Neural cell (in vitro differentiated cells): ENCODE results near the gene ARHGEF4. TPM values are rescaled to one million over a fixed set of nuclear protein-coding genes. Genes with fewer than 3 reads are reported as not detected.

ENCODE experiments used
- H2AFZ ChIP-seq: fragments of 200-600, 300-800 bp; sonication (generic), shearing (Covaris generic); 2 replicates; pipeline ENCODE4 v1.6.0; 2014; ENCODE audit warnings: low read depth, mild to moderate bottlenecking, antibody characterized with exemption, low read length, moderate library complexity
- H3F3A ChIP-seq: fragments of 200-600 bp; shearing (Covaris generic); 2 replicates; pipeline ENCODE4 v1.6.1; 2016; ENCODE audit warnings: mild to moderate bottlenecking, moderate library complexity, mixed read lengths, antibody characterized with exemption, low read length; ENCODE audit not compliant: insufficient read depth, poor library complexity, severe bottlenecking
- H3K27ac ChIP-seq: fragments of 200-600, 300-800 bp; sonication (generic), shearing (Covaris generic); 2 replicates; pipeline ENCODE4 v1.5.1; 2014; ENCODE audit warnings: mild to moderate bottlenecking, low read length, moderate library complexity
- H3K27me3 ChIP-seq: fragments of 300-800, 200-600 bp; sonication (generic), shearing (Covaris generic); 2 replicates; pipeline ENCODE4 v1.6.0; 2014; ENCODE audit warnings: mild to moderate bottlenecking, low read depth, low read length, moderate library complexity; ENCODE audit not compliant: insufficient read depth
- H3K36me3 ChIP-seq: fragments of 300-800, 200-600 bp; sonication (generic), shearing (Covaris generic); 2 replicates; pipeline ENCODE4 v1.5.1; 2014; ENCODE audit warnings: mild to moderate bottlenecking, antibody characterized with exemption, low read length, moderate library complexity; ENCODE audit not compliant: insufficient read depth
- H3K4me2 ChIP-seq: fragments of 300-800, 200-600 bp; sonication (generic), shearing (Covaris generic); 2 replicates; pipeline ENCODE4 v1.6.0; 2014; ENCODE audit warnings: mild to moderate bottlenecking, low read length
- H3K4me3 ChIP-seq: fragments of 300-800, 200-600 bp; sonication (generic), shearing (Covaris generic); 2 replicates; pipeline ENCODE4 v1.5.1; 2014; ENCODE audit warnings: mild to moderate bottlenecking, low read length, moderate library complexity
- H3K79me2 ChIP-seq: fragments of 200-600 bp; shearing (Covaris generic); replicated peaks from 2 replicates; pipeline ENCODE4 v1.6.0; 2014; ENCODE audit warnings: mild to moderate bottlenecking, low read length, moderate library complexity; ENCODE audit not compliant: insufficient read depth
- H3K9ac ChIP-seq: fragments of 300-800, 200-600 bp; sonication (generic), shearing (Covaris generic); 2 replicates; pipeline ENCODE4 v1.6.1; 2016; ENCODE audit warnings: mild to moderate bottlenecking, low read length, mixed read lengths
- H3K9me2 ChIP-seq: fragments of 200-600 bp; shearing (Covaris generic); 2 replicates; pipeline ENCODE4 v1.6.1; 2016; ENCODE audit warnings: mild to moderate bottlenecking, low read length, mixed read lengths; ENCODE audit not compliant: insufficient read depth
- H3K9me3 ChIP-seq: fragments of 200-600, 300-800 bp; sonication (generic), shearing (Covaris generic); 2 replicates; pipeline ENCODE4 v1.6.1; 2016; ENCODE audit warnings: mild to moderate bottlenecking, mixed run types, low read length, moderate library complexity, mixed read lengths
- H4K20me1 ChIP-seq: fragments of 200-600 bp; shearing (Covaris generic); 2 replicates; pipeline ENCODE4 v1.6.1; 2016; ENCODE audit warnings: mild to moderate bottlenecking, mixed run types; ENCODE audit not compliant: insufficient read depth
- EP300 ChIP-seq: fragments of 450-650 bp; conservative IDR thresholded peaks from 2 replicates; pipeline ENCODE4 v1.6.1; 2014; ENCODE audit warnings: antibody characterized with exemption, mild to moderate bottlenecking, moderate library complexity; ENCODE audit not compliant: poor library complexity, severe bottlenecking
- EZH2 ChIP-seq: fragments of 200-600, 300-800 bp; shearing (Covaris generic), sonication (generic); IDR thresholded peaks from 2 replicates; pipeline ENCODE4 v1.6.1; 2014; ENCODE audit warnings: antibody characterized with exemption, low read length, borderline replicate concordance, mild to moderate bottlenecking; ENCODE audit not compliant: insufficient read depth, poor library complexity, severe bottlenecking
- MXI1 ChIP-seq: fragments of 450-650 bp; conservative IDR thresholded peaks from 2 replicates; pipeline ENCODE4 v1.6.1; 2014; ENCODE audit warnings: antibody characterized with exemption, mild to moderate bottlenecking; ENCODE audit not compliant: poor library complexity, severe bottlenecking
- POLR2AphosphoS5 ChIP-seq: IDR thresholded peaks from 2 replicates; pipeline ENCODE4 v1.6.1; 2012
- RAD21 ChIP-seq: fragments of 450-650 bp; conservative IDR thresholded peaks from 2 replicates; pipeline ENCODE4 v1.6.1; 2014; ENCODE audit warnings: antibody characterized with exemption, mild to moderate bottlenecking, moderate library complexity
- SMC3 ChIP-seq: fragments of 450-650 bp; conservative IDR thresholded peaks from 2 replicates; pipeline ENCODE4 v1.6.1; 2014; ENCODE audit warnings: antibody characterized with exemption, mild to moderate bottlenecking, moderate library complexity; ENCODE audit not compliant: poor library complexity
- TAF1 ChIP-seq: IDR thresholded peaks from 2 replicates; pipeline ENCODE4 v1.6.1; 2012; ENCODE audit warnings: low read depth
- polyA plus RNA-seq: library from polyadenylated mRNA; depleted of rRNA; stranded (reverse); fragments of >200 nt; gene quantifications from 2 replicates; pipeline ENCODE4 v1.2.3, GENCODE V29; 2014
- TF ChIP-seq, protein P1 (sequence below): IDR thresholded peaks from 2 replicates; pipeline ENCODE4 v1.6.1; 2012; ENCODE audit warnings: borderline replicate concordance
- TF ChIP-seq, protein P2 (sequence below): fragments of 450-650 bp; IDR thresholded peaks from 2 replicates; pipeline ENCODE4 v1.5.1; 2014; ENCODE audit warnings: antibody characterized with exemption, mild to moderate bottlenecking, moderate library complexity; ENCODE audit not compliant: poor library complexity, severe bottlenecking

The ARHGEF4 gene
- polyA plus RNA-seq, 1 donor from 2014 or later, result 45.9 TPM

DNA sequence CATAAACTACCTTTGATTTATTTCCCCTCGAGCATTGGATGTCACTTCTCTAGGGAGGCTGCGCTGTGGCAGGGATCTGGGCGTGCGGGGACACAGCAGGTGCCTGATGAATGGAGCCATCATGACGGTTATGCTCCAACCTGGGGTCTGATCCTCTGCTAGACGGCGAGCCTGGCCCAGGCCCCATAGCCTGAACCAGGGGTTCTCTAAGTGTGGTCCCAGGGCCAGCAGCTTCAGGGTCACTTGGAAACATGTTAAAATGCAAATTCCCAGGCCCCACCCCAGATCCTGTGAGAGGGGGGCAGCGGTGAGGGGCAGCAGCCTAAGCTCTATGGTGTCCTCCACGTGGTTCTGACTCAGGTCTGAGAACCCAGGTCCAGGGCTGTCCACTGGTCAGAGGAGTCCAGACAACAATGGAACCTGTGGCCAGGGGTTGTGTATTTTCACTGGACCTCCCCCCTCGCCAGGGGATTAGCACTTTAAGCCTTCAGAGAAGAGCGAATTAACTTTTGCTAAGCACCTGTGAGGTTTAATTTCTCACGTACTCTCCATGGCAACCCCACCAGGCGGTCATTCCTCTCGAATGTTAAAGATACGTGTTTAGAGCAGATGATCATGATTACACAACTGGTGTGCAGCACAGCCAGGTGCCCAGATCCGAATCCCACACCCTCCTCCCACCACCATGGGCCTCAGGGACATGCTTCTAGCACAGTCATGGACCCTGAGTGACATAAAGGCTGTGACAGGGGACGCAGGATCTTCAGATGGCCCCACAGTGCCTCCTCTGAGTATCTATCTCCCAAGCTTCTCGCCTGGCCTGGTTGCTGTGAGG lies 1.6 kb upstream of the ARHGEF4 start:
- Histone ChIP-seq H4K20me1 (no peaks in the 10 kb centered on the region), H3K9ac (no peak overlapping the region), H3F3A (no peaks in the 10 kb centered on the region), H3K79me2 (no peaks in the 10 kb centered on the region), H3K4me3 (no peak overlapping the region), H3K27ac (no peak overlapping the region), H3K4me2 (no peak overlapping the region), H3K9me2 (no peaks in the 10 kb centered on the region), H2AFZ (no peak overlapping the region), H3K36me3 (no peaks in the 10 kb centered on the region), H3K9me3 (no peaks in the 10 kb centered on the region), H3K27me3 (peaks cover 39% of the 10 kb centered on the region)
- no peak for TF ChIP-seq EZH2
- TF ChIP-seq MXI1, result no peak
- TF ChIP-seq, protein P1, sequence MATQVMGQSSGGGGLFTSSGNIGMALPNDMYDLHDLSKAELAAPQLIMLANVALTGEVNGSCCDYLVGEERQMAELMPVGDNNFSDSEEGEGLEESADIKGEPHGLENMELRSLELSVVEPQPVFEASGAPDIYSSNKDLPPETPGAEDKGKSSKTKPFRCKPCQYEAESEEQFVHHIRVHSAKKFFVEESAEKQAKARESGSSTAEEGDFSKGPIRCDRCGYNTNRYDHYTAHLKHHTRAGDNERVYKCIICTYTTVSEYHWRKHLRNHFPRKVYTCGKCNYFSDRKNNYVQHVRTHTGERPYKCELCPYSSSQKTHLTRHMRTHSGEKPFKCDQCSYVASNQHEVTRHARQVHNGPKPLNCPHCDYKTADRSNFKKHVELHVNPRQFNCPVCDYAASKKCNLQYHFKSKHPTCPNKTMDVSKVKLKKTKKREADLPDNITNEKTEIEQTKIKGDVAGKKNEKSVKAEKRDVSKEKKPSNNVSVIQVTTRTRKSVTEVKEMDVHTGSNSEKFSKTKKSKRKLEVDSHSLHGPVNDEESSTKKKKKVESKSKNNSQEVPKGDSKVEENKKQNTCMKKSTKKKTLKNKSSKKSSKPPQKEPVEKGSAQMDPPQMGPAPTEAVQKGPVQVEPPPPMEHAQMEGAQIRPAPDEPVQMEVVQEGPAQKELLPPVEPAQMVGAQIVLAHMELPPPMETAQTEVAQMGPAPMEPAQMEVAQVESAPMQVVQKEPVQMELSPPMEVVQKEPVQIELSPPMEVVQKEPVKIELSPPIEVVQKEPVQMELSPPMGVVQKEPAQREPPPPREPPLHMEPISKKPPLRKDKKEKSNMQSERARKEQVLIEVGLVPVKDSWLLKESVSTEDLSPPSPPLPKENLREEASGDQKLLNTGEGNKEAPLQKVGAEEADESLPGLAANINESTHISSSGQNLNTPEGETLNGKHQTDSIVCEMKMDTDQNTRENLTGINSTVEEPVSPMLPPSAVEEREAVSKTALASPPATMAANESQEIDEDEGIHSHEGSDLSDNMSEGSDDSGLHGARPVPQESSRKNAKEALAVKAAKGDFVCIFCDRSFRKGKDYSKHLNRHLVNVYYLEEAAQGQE, result no peak
- no peak for TF ChIP-seq RAD21
- no peak for TF ChIP-seq TAF1
- TF ChIP-seq, protein P2, sequence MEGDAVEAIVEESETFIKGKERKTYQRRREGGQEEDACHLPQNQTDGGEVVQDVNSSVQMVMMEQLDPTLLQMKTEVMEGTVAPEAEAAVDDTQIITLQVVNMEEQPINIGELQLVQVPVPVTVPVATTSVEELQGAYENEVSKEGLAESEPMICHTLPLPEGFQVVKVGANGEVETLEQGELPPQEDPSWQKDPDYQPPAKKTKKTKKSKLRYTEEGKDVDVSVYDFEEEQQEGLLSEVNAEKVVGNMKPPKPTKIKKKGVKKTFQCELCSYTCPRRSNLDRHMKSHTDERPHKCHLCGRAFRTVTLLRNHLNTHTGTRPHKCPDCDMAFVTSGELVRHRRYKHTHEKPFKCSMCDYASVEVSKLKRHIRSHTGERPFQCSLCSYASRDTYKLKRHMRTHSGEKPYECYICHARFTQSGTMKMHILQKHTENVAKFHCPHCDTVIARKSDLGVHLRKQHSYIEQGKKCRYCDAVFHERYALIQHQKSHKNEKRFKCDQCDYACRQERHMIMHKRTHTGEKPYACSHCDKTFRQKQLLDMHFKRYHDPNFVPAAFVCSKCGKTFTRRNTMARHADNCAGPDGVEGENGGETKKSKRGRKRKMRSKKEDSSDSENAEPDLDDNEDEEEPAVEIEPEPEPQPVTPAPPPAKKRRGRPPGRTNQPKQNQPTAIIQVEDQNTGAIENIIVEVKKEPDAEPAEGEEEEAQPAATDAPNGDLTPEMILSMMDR, result no peak
- TF ChIP-seq SMC3, result no peak
- TF ChIP-seq EP300, result no peak
- TF ChIP-seq POLR2AphosphoS5, result no peak

DNA sequence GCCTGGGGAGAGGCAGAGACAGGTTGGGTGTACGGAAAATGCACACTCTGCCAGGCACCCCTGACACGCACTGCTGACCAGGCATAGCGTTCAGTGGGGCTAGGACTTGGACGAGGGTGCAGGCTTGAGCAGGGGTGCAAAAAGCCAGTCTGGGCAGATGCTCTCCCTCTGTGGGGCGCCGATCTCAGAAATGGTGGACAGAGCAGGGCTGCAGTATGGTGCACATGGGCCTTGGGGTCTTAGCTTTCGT lies 1.0 kb upstream of the ARHGEF4 start:
- Histone ChIP-seq H3K9me2 (no peaks in the 10 kb centered on the region), H3K27ac (no peak overlapping the region), H2AFZ (no peak overlapping the region), H3K4me2 (no peak overlapping the region), H3K9ac (no peak overlapping the region), H3F3A (no peaks in the 10 kb centered on the region), H3K27me3 (peaks cover 39% of the 10 kb centered on the region), H3K4me3 (no peak overlapping the region), H3K9me3 (no peaks in the 10 kb centered on the region), H3K79me2 (no peaks in the 10 kb centered on the region), H4K20me1 (no peaks in the 10 kb centered on the region), H3K36me3 (no peaks in the 10 kb centered on the region)
- TF ChIP-seq SMC3 (no peak), EP300 (no peak), RAD21 (no peak)
